GM23338 (cell line): ENCODE measurements around the gene INO80C. TPM values are rescaled to one million over a fixed set of nuclear protein-coding genes. Genes with fewer than 3 reads are reported as not detected.

Source experiments
- ATAC-seq: fragments of 200-7000 bp; cut with Tn5 transposase; 3 replicates; pipeline ENCODE4 v1.9.1; 2020
- DNase-seq: peaks from one replicate; pipeline ENCODE4 v3.0.0-alpha.2; 2015; ENCODE audit warnings: low spot score
- H2AFZ ChIP-seq: fragments of 200-600 bp; sonication (generic); 2 replicates; pipeline ENCODE4 v1.8.0; 2016; ENCODE audit warnings: antibody characterized with exemption, mild to moderate bottlenecking, moderate library complexity
- H3F3A ChIP-seq: fragments of 200-600 bp; sonication (generic); replicated peaks from 2 replicates; pipeline ENCODE4 v1.8.0; 2017; ENCODE audit warnings: antibody characterized with exemption, mixed run types, low read depth
- H3K27ac ChIP-seq: fragments of 200-600 bp; sonication (generic); 2 replicates; pipeline ENCODE4 v1.6.1; 2016; ENCODE audit warnings: low read depth
- H3K27me3 ChIP-seq: fragments of 200-600 bp; sonication (generic); 2 replicates; pipeline ENCODE4 v1.8.0; 2016; ENCODE audit warnings: mild to moderate bottlenecking, mixed run types, moderate library complexity; ENCODE audit not compliant: insufficient read depth
- H3K36me3 ChIP-seq: fragments of 200-600 bp; sonication (generic); 2 replicates; pipeline ENCODE4 v1.8.0; 2016; ENCODE audit warnings: mild to moderate bottlenecking; ENCODE audit not compliant: insufficient read depth
- H3K4me1 ChIP-seq: fragments of 200-600 bp; sonication (generic); 2 replicates; pipeline ENCODE4 v1.8.0; 2016; ENCODE audit warnings: mild to moderate bottlenecking, moderate library complexity; ENCODE audit not compliant: insufficient read depth
- H3K4me2 ChIP-seq: fragments of 200-600 bp; sonication (generic); 2 replicates; pipeline ENCODE4 v1.7.1; 2017; ENCODE audit warnings: mixed run types
- H3K4me3 ChIP-seq: fragments of 200-600 bp; sonication (generic); 2 replicates; pipeline ENCODE4 v1.6.1; 2016; ENCODE audit warnings: mixed run types
- H3K79me2 ChIP-seq: fragments of 200-600 bp; sonication (generic); replicated peaks from 2 replicates; pipeline ENCODE4 v1.8.0; 2017; ENCODE audit warnings: mild to moderate bottlenecking; ENCODE audit not compliant: insufficient read depth
- H3K9me2 ChIP-seq: fragments of 200-600 bp; sonication (generic); 2 replicates; pipeline ENCODE4 v1.8.0; 2017; ENCODE audit not compliant: insufficient read depth
- H4K20me1 ChIP-seq: fragments of 200-600 bp; sonication (generic); replicated peaks from 2 replicates; pipeline ENCODE4 v1.8.0; 2017; ENCODE audit warnings: mild to moderate bottlenecking; ENCODE audit not compliant: insufficient read depth
- H3K27ac Mint-ChIP-seq: 2 replicates; pipeline ENCODE4 v1.8.0; 2020; ENCODE audit warnings: inconsistent platforms, mild to moderate bottlenecking, moderate library complexity, mixed read lengths
- H3K27me3 Mint-ChIP-seq: 3 replicates; pipeline ENCODE4 v1.8.0; 2022; ENCODE audit warnings: low read depth, mild to moderate bottlenecking, moderate library complexity, mixed read lengths, inconsistent platforms; ENCODE audit not compliant: insufficient read depth, poor library complexity
- H3K36me3 Mint-ChIP-seq: 3 replicates; pipeline ENCODE4 v1.8.0; 2021; ENCODE audit warnings: low read depth, mild to moderate bottlenecking, inconsistent platforms, moderate library complexity, mixed read lengths
- H3K4me1 Mint-ChIP-seq: 3 replicates; pipeline ENCODE4 v1.8.0; 2020; ENCODE audit warnings: mild to moderate bottlenecking, inconsistent platforms, mixed read lengths
- H3K4me3 Mint-ChIP-seq: 3 replicates; pipeline ENCODE4 v1.8.0; 2021; ENCODE audit warnings: moderate library complexity, mild to moderate bottlenecking, inconsistent platforms, mixed read lengths
- H3K9me3 Mint-ChIP-seq: 3 replicates; pipeline ENCODE4 v1.8.0; 2020; ENCODE audit warnings: moderate library complexity, mild to moderate bottlenecking, inconsistent platforms, mixed read lengths
- CREB1 ChIP-seq: fragments of 250-450 bp; sonication (Bioruptor Pico); IDR thresholded peaks from 2 replicates; pipeline ENCODE4 v1.5.0; 2020; ENCODE audit warnings: low read depth, mild to moderate bottlenecking, moderate library complexity
- EZH2 ChIP-seq: fragments of 200-600 bp; sonication (generic); IDR thresholded peaks from one replicate; pipeline ENCODE4 v1.8.0; 2017; ENCODE audit warnings: antibody characterized with exemption, mild to moderate bottlenecking, low read depth; ENCODE audit not compliant: unreplicated experiment
- EZH2phosphoT487 ChIP-seq: fragments of 200-600 bp; sonication (generic); IDR thresholded peaks from one replicate; pipeline ENCODE4 v1.8.1; 2018; ENCODE audit warnings: antibody characterized with exemption; ENCODE audit not compliant: unreplicated experiment
- JUNB ChIP-seq: IDR thresholded peaks from one replicate; pipeline ENCODE4 v1.6.1; 2016; ENCODE audit warnings: antibody characterized with exemption; ENCODE audit not compliant: unreplicated experiment
- NANOG ChIP-seq: IDR thresholded peaks from 2 replicates; pipeline ENCODE4 v1.6.1; 2016; ENCODE audit warnings: antibody characterized with exemption, borderline replicate concordance
- POLR2AphosphoS5 ChIP-seq: IDR thresholded peaks from 2 replicates; pipeline ENCODE4 v1.6.1; 2016; ENCODE audit warnings: antibody characterized with exemption, low read depth
- STAT1 ChIP-seq: IDR thresholded peaks from one replicate; pipeline ENCODE4 v1.6.1; 2016; ENCODE audit warnings: antibody characterized with exemption; ENCODE audit not compliant: unreplicated experiment
- ZNF114 ChIP-seq: fragments of 250-450 bp; sonication (Bioruptor Pico); IDR thresholded peaks from 2 replicates; pipeline ENCODE4 v1.5.0; 2020; ENCODE audit warnings: mild to moderate bottlenecking, moderate library complexity
- ZNF331 ChIP-seq: fragments of 250-450 bp; sonication (Bioruptor Pico); IDR thresholded peaks from 2 replicates; pipeline ENCODE4 v1.5.0; 2020; ENCODE audit warnings: low read depth, mild to moderate bottlenecking, moderate library complexity
- polyA plus RNA-seq: library from polyadenylated mRNA; unstranded; fragments of >200 nt; fragmentation: Nextera tagmentation; extraction: Ambion mirVana; gene quantifications from 2 replicates; pipeline ENCODE4 v1.2.1, GENCODE V29; 2016
- total RNA-seq: library from RNA; depleted of rRNA; stranded (reverse); fragments of >200 nt; shearing (Covaris generic); gene quantifications from 2 replicates; pipeline ENCODE4 v1.2.3, GENCODE V29; 2014
- TF ChIP-seq, protein P1 (sequence below): fragments of 250-450 bp; sonication (Bioruptor Pico); IDR thresholded peaks from 2 replicates; pipeline ENCODE4 v1.5.0; 2020; ENCODE audit warnings: mild to moderate bottlenecking, moderate library complexity
- TF ChIP-seq, protein P2 (sequence below): IDR thresholded peaks from one replicate; pipeline ENCODE4 v1.6.1; 2018; ENCODE audit warnings: antibody characterized with exemption; ENCODE audit not compliant: unreplicated experiment
- TF ChIP-seq, protein P3 (sequence below), 2 experiments: fragments of 200-600 bp in 1 of 2; sonication (generic) in 1 of 2; conservative IDR thresholded peaks; 2 replicates each; pipeline versions ENCODE4 v1.5.1 to v1.6.1; 2016 to 2017; ENCODE audit warnings: antibody characterized with exemption in 2 of 2, low read depth in 2 of 2, mild to moderate bottlenecking in 2 of 2, moderate library complexity in 1 of 2
- TF ChIP-seq, protein P4 (sequence below): IDR thresholded peaks from 2 replicates; pipeline ENCODE4 v1.6.1; 2016; ENCODE audit warnings: antibody characterized with exemption

The INO80C gene
- total and polyA plus RNA-seq, 2 experiments from 2014 or later: 16.3 to 52.3 TPM

DNA sequence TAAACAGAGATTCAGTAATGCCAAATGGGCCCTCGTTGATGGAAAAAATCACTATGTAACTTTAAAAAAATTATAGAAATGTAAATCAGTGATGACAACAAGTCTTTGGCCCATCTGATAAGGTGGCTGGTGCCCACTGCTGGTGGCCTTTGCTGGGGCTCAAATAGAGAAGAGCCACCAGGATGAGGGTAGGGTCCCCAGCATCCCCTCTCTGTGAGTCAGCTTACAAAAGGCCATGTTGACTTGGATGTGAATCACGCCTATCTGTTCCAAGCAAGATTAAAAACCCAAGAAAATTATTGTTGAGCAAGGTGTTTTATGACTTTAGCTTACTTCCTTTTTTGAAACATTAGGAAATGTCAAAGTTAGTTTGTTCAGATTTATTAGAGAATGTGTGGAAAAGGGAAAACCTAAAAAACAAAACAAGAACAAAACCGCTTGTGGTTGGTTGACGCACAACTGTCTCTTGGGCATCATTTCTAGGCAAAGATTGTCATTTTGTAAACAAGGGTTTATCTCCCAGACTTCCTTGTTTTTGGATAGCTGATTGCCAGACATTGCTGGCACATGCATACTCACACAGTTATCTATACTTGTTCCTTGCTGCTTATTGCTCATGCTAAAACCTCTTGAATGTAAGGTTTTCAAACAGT, 66.9 kb downstream of the INO80C start:
- Histone ChIP-seq H3K27me3 (no peaks in the 10 kb centered on the region), H3K4me2 (no peak overlapping the region), H3K4me1 (no peaks in the 10 kb centered on the region), H3K4me3 (no peak overlapping the region), H4K20me1 (no peaks in the 10 kb centered on the region; the same call in 1 of the 2 replicates), H2AFZ (no peak overlapping the region), H3F3A (no peaks in the 10 kb centered on the region), H3K79me2 (no peaks in the 10 kb centered on the region), H3K27ac (no peak overlapping the region), H3K9me2 (0 out of 2 replicates have a peak, but pooled peaks cover 8% of the 10 kb centered on the region), H3K36me3 (no peaks in the 10 kb centered on the region)
- H3K36me3 Mint-ChIP-seq: no peaks in the 10 kb centered on the region
- H3K27me3 Mint-ChIP-seq: no peaks in the 10 kb centered on the region
- H3K27ac Mint-ChIP-seq: no peak overlapping the region
- no peak for DNase-seq
- no peaks in the 10 kb centered on the region for H3K4me1 Mint-ChIP-seq
- no peak overlapping the region for H3K4me3 Mint-ChIP-seq
- TF ChIP-seq, protein P1, sequence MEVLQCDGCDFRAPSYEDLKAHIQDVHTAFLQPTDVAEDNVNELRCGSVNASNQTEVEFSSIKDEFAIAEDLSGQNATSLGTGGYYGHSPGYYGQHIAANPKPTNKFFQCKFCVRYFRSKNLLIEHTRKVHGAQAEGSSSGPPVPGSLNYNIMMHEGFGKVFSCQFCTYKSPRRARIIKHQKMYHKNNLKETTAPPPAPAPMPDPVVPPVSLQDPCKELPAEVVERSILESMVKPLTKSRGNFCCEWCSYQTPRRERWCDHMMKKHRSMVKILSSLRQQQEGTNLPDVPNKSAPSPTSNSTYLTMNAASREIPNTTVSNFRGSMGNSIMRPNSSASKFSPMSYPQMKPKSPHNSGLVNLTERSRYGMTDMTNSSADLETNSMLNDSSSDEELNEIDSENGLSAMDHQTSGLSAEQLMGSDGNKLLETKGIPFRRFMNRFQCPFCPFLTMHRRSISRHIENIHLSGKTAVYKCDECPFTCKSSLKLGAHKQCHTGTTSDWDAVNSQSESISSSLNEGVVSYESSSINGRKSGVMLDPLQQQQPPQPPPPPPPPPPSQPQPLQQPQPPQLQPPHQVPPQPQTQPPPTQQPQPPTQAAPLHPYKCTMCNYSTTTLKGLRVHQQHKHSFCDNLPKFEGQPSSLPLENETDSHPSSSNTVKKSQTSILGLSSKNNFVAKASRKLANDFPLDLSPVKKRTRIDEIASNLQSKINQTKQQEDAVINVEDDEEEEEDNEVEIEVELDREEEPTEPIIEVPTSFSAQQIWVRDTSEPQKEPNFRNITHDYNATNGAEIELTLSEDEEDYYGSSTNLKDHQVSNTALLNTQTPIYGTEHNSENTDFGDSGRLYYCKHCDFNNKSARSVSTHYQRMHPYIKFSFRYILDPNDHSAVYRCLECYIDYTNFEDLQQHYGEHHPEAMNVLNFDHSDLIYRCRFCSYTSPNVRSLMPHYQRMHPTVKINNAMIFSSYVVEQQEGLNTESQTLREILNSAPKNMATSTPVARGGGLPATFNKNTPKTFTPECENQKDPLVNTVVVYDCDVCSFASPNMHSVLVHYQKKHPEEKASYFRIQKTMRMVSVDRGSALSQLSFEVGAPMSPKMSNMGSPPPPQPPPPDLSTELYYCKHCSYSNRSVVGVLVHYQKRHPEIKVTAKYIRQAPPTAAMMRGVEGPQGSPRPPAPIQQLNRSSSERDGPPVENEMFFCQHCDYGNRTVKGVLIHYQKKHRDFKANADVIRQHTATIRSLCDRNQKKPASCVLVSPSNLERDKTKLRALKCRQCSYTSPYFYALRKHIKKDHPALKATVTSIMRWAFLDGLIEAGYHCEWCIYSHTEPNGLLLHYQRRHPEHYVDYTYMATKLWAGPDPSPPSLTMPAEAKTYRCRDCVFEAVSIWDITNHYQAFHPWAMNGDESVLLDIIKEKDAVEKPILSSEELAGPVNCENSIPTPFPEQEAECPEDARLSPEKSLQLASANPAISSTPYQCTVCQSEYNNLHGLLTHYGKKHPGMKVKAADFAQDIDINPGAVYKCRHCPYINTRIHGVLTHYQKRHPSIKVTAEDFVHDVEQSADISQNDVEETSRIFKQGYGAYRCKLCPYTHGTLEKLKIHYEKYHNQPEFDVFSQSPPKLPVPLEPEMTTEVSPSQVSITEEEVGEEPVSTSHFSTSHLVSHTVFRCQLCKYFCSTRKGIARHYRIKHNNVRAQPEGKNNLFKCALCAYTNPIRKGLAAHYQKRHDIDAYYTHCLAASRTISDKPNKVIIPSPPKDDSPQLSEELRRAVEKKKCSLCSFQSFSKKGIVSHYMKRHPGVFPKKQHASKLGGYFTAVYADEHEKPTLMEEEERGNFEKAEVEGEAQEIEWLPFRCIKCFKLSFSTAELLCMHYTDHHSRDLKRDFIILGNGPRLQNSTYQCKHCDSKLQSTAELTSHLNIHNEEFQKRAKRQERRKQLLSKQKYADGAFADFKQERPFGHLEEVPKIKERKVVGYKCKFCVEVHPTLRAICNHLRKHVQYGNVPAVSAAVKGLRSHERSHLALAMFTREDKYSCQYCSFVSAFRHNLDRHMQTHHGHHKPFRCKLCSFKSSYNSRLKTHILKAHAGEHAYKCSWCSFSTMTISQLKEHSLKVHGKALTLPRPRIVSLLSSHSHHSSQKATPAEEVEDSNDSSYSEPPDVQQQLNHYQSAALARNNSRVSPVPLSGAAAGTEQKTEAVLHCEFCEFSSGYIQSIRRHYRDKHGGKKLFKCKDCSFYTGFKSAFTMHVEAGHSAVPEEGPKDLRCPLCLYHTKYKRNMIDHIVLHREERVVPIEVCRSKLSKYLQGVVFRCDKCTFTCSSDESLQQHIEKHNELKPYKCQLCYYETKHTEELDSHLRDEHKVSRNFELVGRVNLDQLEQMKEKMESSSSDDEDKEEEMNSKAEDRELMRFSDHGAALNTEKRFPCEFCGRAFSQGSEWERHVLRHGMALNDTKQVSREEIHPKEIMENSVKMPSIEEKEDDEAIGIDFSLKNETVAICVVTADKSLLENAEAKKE (CRISPR knock-in tag): no peak
- TF ChIP-seq JUNB: no peak
- no peak for TF ChIP-seq EZH2
- TF ChIP-seq, protein P2, sequence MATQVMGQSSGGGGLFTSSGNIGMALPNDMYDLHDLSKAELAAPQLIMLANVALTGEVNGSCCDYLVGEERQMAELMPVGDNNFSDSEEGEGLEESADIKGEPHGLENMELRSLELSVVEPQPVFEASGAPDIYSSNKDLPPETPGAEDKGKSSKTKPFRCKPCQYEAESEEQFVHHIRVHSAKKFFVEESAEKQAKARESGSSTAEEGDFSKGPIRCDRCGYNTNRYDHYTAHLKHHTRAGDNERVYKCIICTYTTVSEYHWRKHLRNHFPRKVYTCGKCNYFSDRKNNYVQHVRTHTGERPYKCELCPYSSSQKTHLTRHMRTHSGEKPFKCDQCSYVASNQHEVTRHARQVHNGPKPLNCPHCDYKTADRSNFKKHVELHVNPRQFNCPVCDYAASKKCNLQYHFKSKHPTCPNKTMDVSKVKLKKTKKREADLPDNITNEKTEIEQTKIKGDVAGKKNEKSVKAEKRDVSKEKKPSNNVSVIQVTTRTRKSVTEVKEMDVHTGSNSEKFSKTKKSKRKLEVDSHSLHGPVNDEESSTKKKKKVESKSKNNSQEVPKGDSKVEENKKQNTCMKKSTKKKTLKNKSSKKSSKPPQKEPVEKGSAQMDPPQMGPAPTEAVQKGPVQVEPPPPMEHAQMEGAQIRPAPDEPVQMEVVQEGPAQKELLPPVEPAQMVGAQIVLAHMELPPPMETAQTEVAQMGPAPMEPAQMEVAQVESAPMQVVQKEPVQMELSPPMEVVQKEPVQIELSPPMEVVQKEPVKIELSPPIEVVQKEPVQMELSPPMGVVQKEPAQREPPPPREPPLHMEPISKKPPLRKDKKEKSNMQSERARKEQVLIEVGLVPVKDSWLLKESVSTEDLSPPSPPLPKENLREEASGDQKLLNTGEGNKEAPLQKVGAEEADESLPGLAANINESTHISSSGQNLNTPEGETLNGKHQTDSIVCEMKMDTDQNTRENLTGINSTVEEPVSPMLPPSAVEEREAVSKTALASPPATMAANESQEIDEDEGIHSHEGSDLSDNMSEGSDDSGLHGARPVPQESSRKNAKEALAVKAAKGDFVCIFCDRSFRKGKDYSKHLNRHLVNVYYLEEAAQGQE: no peak
- TF ChIP-seq EZH2phosphoT487: no peak
- TF ChIP-seq, protein P3, sequence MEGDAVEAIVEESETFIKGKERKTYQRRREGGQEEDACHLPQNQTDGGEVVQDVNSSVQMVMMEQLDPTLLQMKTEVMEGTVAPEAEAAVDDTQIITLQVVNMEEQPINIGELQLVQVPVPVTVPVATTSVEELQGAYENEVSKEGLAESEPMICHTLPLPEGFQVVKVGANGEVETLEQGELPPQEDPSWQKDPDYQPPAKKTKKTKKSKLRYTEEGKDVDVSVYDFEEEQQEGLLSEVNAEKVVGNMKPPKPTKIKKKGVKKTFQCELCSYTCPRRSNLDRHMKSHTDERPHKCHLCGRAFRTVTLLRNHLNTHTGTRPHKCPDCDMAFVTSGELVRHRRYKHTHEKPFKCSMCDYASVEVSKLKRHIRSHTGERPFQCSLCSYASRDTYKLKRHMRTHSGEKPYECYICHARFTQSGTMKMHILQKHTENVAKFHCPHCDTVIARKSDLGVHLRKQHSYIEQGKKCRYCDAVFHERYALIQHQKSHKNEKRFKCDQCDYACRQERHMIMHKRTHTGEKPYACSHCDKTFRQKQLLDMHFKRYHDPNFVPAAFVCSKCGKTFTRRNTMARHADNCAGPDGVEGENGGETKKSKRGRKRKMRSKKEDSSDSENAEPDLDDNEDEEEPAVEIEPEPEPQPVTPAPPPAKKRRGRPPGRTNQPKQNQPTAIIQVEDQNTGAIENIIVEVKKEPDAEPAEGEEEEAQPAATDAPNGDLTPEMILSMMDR (conservative IDR thresholded peaks at IDR 0.05; ENCODE audit: low read depth in 2 of 2): no peak
- no peak for TF ChIP-seq NANOG
- TF ChIP-seq POLR2AphosphoS5: no peak
- TF ChIP-seq, protein P4, sequence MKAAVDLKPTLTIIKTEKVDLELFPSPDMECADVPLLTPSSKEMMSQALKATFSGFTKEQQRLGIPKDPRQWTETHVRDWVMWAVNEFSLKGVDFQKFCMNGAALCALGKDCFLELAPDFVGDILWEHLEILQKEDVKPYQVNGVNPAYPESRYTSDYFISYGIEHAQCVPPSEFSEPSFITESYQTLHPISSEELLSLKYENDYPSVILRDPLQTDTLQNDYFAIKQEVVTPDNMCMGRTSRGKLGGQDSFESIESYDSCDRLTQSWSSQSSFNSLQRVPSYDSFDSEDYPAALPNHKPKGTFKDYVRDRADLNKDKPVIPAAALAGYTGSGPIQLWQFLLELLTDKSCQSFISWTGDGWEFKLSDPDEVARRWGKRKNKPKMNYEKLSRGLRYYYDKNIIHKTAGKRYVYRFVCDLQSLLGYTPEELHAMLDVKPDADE: no peak
- no peak for TF ChIP-seq ZNF331 (CRISPR knock-in tag)
- TF ChIP-seq CREB1 (CRISPR knock-in tag): no peak
- TF ChIP-seq STAT1: no peak
- TF ChIP-seq ZNF114 (CRISPR knock-in tag): no peak
- ATAC-seq: no peak
- H3K9me3 Mint-ChIP-seq: no peaks in the 10 kb centered on the region
